MM.1S (cell line): ENCODE results near the gene OXLD1.

ENCODE experiments used
- DNase-seq: peaks from one replicate; pipeline ENCODE4 v3.0.0-alpha.2; 2015
- H2AFZ ChIP-seq: fragments of 300-600 bp; sonication (generic); 2 replicates; pipeline ENCODE4 v1.6.0; 2016; ENCODE audit warnings: antibody characterized with exemption, low read length
- H3F3A ChIP-seq: fragments of 300-600 bp; sonication (generic); 2 replicates; pipeline ENCODE4 v1.6.1; 2016; ENCODE audit warnings: mild to moderate bottlenecking, antibody characterized with exemption, low read length, moderate library complexity, mixed read lengths; ENCODE audit not compliant: insufficient read depth
- H3K27ac ChIP-seq: fragments of 300-600 bp; sonication (generic); 2 replicates; pipeline ENCODE4 v1.5.1; 2016; ENCODE audit warnings: mild to moderate bottlenecking, low read length
- H3K27me3 ChIP-seq: fragments of 300-600 bp; sonication (generic); replicated peaks from 2 replicates; pipeline ENCODE4 v1.6.0; 2016; ENCODE audit warnings: low read length; ENCODE audit not compliant: insufficient read depth
- H3K36me3 ChIP-seq: fragments of 300-600 bp; sonication (generic); replicated peaks from 2 replicates; pipeline ENCODE4 v1.6.1; 2016; ENCODE audit warnings: mild to moderate bottlenecking, low read length, mixed read lengths; ENCODE audit not compliant: insufficient read depth
- H3K4me1 ChIP-seq: fragments of 300-600 bp; sonication (generic); 2 replicates; pipeline ENCODE4 v1.6.1; 2016; ENCODE audit warnings: low read length, mixed read lengths
- H3K4me2 ChIP-seq: fragments of 300-600 bp; sonication (generic); 2 replicates; pipeline ENCODE4 v1.6.0; 2016; ENCODE audit warnings: low read depth, low read length
- H3K4me3 ChIP-seq: fragments of 300-600 bp; sonication (generic); 2 replicates; pipeline ENCODE4 v1.5.1; 2016; ENCODE audit warnings: low read length, mixed read lengths
- H3K79me2 ChIP-seq: fragments of 300-600 bp; sonication (generic); 2 replicates; pipeline ENCODE4 v1.6.1; 2016; ENCODE audit warnings: mixed run types, low read length, mixed read lengths
- H3K9ac ChIP-seq: fragments of 300-600 bp; sonication (generic); 2 replicates; pipeline ENCODE4 v1.6.1; 2016; ENCODE audit warnings: low read length, mixed read lengths
- H3K9me2 ChIP-seq: fragments of 300-600 bp; sonication (generic); replicated peaks from 2 replicates; pipeline ENCODE4 v1.6.1; 2016; ENCODE audit warnings: mild to moderate bottlenecking, low read length, mixed read lengths; ENCODE audit not compliant: insufficient read depth
- H3K9me3 ChIP-seq: fragments of 300-600 bp; sonication (generic); replicated peaks from 2 replicates; pipeline ENCODE4 v1.6.1; 2016; ENCODE audit warnings: mild to moderate bottlenecking, low read length, mixed read lengths; ENCODE audit not compliant: insufficient read depth
- H4K20me1 ChIP-seq: fragments of 300-600 bp; sonication (generic); 2 replicates; pipeline ENCODE4 v1.6.1; 2016; ENCODE audit warnings: mild to moderate bottlenecking, low read length, moderate library complexity, mixed read lengths; ENCODE audit not compliant: insufficient read depth
- EZH2 ChIP-seq: fragments of 300-600 bp; sonication (generic); optimal IDR thresholded peaks from 2 replicates; pipeline ENCODE3; 2017; ENCODE audit warnings: low read depth, mild to moderate bottlenecking, antibody characterized with exemption, low read length, mixed read lengths
- EZH2phosphoT487 ChIP-seq: fragments of 300-600 bp; sonication (generic); IDR thresholded peaks from 2 replicates; pipeline ENCODE4 v1.6.1; 2018; ENCODE audit warnings: antibody characterized with exemption, low read length
- TF ChIP-seq, protein P1 (sequence below): fragments of 300-600 bp; sonication (generic); IDR thresholded peaks from 2 replicates; pipeline ENCODE4 v1.5.1; 2016; ENCODE audit warnings: antibody characterized with exemption, low read length, mixed read lengths

OXLD1 gene

DNA sequence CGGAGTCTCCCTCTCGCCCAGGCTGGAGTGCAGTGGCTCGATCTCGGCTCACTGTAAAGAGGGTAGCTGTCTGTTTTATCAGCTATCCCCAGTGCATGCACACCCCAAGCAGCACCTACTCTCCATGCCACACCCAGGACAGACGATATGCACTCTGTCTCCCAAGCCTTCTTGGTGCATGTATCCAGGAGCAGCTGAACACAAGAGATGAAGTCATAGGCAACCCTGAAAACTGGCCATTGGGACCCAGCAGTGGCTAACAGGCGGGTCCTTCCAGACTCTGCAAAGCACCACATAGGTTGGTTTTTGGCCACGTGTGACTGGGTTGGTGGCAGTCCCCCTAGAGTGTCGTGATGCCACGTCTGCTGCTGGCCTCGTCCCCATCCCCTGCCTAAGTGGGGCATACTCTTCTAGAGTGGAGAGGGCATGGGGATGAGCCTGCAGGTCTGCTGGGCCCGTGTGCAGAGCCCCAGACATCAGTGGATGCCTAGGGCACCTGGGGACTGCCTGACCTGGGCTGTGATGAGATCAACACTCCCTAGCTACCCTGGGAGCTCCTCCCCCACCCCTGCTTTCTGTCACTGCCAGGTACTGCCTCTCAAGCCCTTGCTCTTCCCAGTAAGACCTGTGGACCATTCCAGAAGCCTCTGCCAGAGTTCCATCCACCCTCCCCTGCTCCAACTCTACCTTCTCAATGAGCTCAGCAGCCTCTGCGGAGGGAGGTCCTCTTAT, 19.4 kb downstream of the OXLD1 start:
- Histone ChIP-seq H3K9ac (no peak overlapping the region), H3K27me3 (peaks cover 23% of the 10 kb centered on the region), H3K4me2 (no peak overlapping the region), H2AFZ (no peak overlapping the region), H3K4me3 (no peak overlapping the region), H4K20me1 (no peaks in the 10 kb centered on the region), H3K36me3 (no peaks in the 10 kb centered on the region), H3K79me2 (no peaks in the 10 kb centered on the region), H3K27ac (no peak overlapping the region), H3K9me2 (no peaks in the 10 kb centered on the region), H3F3A (no peaks in the 10 kb centered on the region), H3K4me1 (no peaks in the 10 kb centered on the region), H3K9me3 (no peaks in the 10 kb centered on the region)
- TF ChIP-seq EZH2 (no peak), EZH2phosphoT487 (no peak)
- DNase-seq: no peak

DNA sequence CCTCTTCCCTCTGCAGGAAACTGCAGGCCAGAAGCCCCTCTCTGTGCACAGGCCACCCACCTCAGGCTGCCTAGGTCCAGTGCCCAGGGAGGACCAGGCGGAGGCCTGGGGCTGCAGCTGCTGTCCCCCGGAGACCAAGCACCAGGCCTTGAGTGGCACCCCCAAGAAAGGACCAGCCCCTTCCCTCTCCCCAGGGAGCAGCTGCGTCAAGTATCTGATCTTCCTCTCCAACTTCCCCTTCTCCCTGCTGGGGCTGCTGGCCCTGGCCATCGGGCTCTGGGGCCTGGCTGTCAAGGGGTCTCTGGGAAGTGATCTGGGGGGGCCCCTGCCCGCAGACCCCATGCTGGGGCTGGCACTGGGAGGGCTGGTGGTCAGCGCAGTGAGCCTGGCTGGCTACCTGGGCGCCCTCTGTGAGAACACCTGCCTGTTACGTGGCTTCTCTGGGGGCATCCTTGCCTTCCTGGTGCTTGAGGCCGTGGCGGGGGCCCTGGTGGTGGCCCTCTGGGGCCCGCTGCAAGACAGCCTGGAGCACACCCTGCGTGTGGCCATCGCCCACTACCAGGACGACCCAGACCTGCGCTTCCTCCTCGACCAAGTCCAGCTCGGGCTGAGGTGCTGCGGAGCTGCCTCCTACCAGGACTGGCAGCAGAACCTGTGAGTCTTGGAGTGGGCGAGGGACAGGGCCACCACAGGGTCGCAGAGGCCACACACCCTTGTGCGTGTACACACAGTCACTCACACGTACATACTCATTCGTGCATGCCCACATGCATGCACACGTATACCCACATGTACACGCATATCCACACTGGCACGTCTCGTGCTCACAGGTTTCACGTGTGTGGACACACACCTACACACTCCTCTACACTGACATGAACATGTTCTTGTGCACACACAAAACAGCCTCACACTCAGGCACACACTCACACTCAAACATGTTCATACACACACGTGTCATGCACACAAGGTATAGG, 21.1 kb downstream of the OXLD1 start:
- Histone ChIP-seq H3K9me2 (no peaks in the 10 kb centered on the region), H3K27me3 (peaks cover 23% of the 10 kb centered on the region), H3K4me2 (no peak overlapping the region), H3K79me2 (no peaks in the 10 kb centered on the region), H3K9ac (no peak overlapping the region), H3K9me3 (no peaks in the 10 kb centered on the region), H2AFZ (no peak overlapping the region), H3K4me3 (no peak overlapping the region), H3F3A (no peaks in the 10 kb centered on the region), H3K36me3 (no peaks in the 10 kb centered on the region), H3K27ac (no peak overlapping the region), H3K4me1 (no peaks in the 10 kb centered on the region), H4K20me1 (no peaks in the 10 kb centered on the region)
- TF ChIP-seq, protein P1, sequence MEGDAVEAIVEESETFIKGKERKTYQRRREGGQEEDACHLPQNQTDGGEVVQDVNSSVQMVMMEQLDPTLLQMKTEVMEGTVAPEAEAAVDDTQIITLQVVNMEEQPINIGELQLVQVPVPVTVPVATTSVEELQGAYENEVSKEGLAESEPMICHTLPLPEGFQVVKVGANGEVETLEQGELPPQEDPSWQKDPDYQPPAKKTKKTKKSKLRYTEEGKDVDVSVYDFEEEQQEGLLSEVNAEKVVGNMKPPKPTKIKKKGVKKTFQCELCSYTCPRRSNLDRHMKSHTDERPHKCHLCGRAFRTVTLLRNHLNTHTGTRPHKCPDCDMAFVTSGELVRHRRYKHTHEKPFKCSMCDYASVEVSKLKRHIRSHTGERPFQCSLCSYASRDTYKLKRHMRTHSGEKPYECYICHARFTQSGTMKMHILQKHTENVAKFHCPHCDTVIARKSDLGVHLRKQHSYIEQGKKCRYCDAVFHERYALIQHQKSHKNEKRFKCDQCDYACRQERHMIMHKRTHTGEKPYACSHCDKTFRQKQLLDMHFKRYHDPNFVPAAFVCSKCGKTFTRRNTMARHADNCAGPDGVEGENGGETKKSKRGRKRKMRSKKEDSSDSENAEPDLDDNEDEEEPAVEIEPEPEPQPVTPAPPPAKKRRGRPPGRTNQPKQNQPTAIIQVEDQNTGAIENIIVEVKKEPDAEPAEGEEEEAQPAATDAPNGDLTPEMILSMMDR: no peak
- no peak for TF ChIP-seq EZH2
- TF ChIP-seq EZH2phosphoT487: no peak
- DNase-seq: no peak

DNA sequence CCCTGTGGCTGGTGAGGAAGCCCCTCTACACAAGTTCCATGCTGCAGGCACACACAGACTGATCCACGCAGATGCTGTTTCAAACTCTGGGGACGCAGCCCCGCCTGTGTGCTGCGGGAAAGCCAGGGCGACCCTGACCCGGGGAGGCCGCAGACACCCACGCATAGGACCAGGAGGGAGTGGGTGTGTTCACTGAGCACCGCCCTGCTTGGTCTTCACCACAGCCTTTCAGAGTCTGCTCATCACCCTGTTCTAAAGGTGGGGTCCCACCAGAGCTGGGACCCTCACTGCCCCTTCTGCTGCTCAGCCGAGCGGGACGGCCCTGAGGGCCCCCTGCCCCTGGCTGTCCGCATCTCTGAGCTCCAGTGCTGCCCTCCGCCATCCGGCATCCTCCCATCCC, 21.9 kb downstream of the OXLD1 start:
- Histone ChIP-seq H3K9me2 (no peaks in the 10 kb centered on the region), H2AFZ (no peak overlapping the region), H3K9ac (no peak overlapping the region), H3K4me2 (no peak overlapping the region), H3K4me1 (no peaks in the 10 kb centered on the region), H3K9me3 (no peaks in the 10 kb centered on the region), H3K27ac (no peak overlapping the region), H3K36me3 (no peaks in the 10 kb centered on the region), H3F3A (no peaks in the 10 kb centered on the region), H3K79me2 (no peaks in the 10 kb centered on the region), H3K4me3 (no peak overlapping the region), H4K20me1 (no peaks in the 10 kb centered on the region), H3K27me3 (peaks cover 23% of the 10 kb centered on the region)
- no peak for DNase-seq
- TF ChIP-seq EZH2 (no peak), EZH2phosphoT487 (no peak)
- TF ChIP-seq, protein P1: no peak
